ENCODE data around the gene ISLR.

The ISLR gene

GRCh38 chr15:74205582-74205947, 32.1 kb downstream of the ISLR start:
- no peak overlapping the region for H3K27ac ChIP-seq (ENCODE audit: low read length)
- H3K9ac ChIP-seq (ENCODE audit: low read depth, low read length), result no peak overlapping the region
- peaks cover 23% of the 10 kb centered on the region for H3K27me3 ChIP-seq (ENCODE audit: insufficient read depth, low read length, poor library complexity)
- no peak overlapping the region for H3K4me2 ChIP-seq (ENCODE audit: insufficient read depth, low read length)
- H2AFZ ChIP-seq (ENCODE audit: low read depth, low read length), result no peak overlapping the region
- H3K9me3 ChIP-seq (ENCODE audit: insufficient read depth, low read length, severe bottlenecking), result no peaks in the 10 kb centered on the region
- 0 out of 2 replicates have a peak, but pooled peaks cover 3% of the 10 kb centered on the region for H3K4me1 ChIP-seq (ENCODE audit: insufficient read depth, low read length)
- TF ChIP-seq, protein P1, sequence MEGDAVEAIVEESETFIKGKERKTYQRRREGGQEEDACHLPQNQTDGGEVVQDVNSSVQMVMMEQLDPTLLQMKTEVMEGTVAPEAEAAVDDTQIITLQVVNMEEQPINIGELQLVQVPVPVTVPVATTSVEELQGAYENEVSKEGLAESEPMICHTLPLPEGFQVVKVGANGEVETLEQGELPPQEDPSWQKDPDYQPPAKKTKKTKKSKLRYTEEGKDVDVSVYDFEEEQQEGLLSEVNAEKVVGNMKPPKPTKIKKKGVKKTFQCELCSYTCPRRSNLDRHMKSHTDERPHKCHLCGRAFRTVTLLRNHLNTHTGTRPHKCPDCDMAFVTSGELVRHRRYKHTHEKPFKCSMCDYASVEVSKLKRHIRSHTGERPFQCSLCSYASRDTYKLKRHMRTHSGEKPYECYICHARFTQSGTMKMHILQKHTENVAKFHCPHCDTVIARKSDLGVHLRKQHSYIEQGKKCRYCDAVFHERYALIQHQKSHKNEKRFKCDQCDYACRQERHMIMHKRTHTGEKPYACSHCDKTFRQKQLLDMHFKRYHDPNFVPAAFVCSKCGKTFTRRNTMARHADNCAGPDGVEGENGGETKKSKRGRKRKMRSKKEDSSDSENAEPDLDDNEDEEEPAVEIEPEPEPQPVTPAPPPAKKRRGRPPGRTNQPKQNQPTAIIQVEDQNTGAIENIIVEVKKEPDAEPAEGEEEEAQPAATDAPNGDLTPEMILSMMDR (IDR thresholded peaks at IDR 0.05; ENCODE audit: borderline replicate concordance, extremely low read depth, low read length, poor library complexity, severe bottlenecking), result no peak
- no peaks in the 10 kb centered on the region for H4K20me1 ChIP-seq (ENCODE audit: insufficient read depth, low read length)
- H3K79me2 ChIP-seq (ENCODE audit: insufficient read depth, low read length), result no peaks in the 10 kb centered on the region
- ATAC-seq (ENCODE audit: insufficient read depth, low read depth) (no peak), DNase-seq (no peak)
- no peaks in the 10 kb centered on the region for H3K36me3 ChIP-seq (ENCODE audit: insufficient read depth, low read length)
- no peak overlapping the region for H3K4me3 ChIP-seq (ENCODE audit: low read depth in 1 of 2, low read length in 2 of 2)

GRCh38 chr15:74206801-74207281, 33.3 kb downstream of the ISLR start:
- peaks cover 22% of the 10 kb centered on the region for H3K27me3 ChIP-seq (ENCODE audit: insufficient read depth, low read length, poor library complexity)
- H3K9ac ChIP-seq (ENCODE audit: low read depth, low read length), result no peak overlapping the region
- H3K9me3 ChIP-seq (ENCODE audit: insufficient read depth, low read length, severe bottlenecking), result no peaks in the 10 kb centered on the region
- no peak for ATAC-seq (ENCODE audit: insufficient read depth, low read depth)
- no peak overlapping the region for H3K4me3 ChIP-seq (ENCODE audit: low read depth in 1 of 2, low read length in 2 of 2)
- no peak for DNase-seq
- TF ChIP-seq, protein P1 (IDR thresholded peaks at IDR 0.05; ENCODE audit: borderline replicate concordance, extremely low read depth, low read length, poor library complexity, severe bottlenecking), result no peak
- TF ChIP-seq EZH2 (IDR thresholded peaks at IDR 0.05; ENCODE audit: borderline replicate concordance, low read depth, low read length, severe bottlenecking), result no peak
- H2AFZ ChIP-seq (ENCODE audit: low read depth, low read length), result no peak overlapping the region
- no peaks in the 10 kb centered on the region for H4K20me1 ChIP-seq (ENCODE audit: insufficient read depth, low read length)
- no peaks in the 10 kb centered on the region for H3K79me2 ChIP-seq (ENCODE audit: insufficient read depth, low read length)
- 0 out of 2 replicates have a peak, but pooled peaks cover 3% of the 10 kb centered on the region for H3K4me1 ChIP-seq (ENCODE audit: insufficient read depth, low read length)
- no peak overlapping the region for H3K27ac ChIP-seq (ENCODE audit: low read length)
- no peaks in the 10 kb centered on the region for H3K36me3 ChIP-seq (ENCODE audit: insufficient read depth, low read length)
- no peak overlapping the region for H3K4me2 ChIP-seq (ENCODE audit: insufficient read depth, low read length)

DNA sequence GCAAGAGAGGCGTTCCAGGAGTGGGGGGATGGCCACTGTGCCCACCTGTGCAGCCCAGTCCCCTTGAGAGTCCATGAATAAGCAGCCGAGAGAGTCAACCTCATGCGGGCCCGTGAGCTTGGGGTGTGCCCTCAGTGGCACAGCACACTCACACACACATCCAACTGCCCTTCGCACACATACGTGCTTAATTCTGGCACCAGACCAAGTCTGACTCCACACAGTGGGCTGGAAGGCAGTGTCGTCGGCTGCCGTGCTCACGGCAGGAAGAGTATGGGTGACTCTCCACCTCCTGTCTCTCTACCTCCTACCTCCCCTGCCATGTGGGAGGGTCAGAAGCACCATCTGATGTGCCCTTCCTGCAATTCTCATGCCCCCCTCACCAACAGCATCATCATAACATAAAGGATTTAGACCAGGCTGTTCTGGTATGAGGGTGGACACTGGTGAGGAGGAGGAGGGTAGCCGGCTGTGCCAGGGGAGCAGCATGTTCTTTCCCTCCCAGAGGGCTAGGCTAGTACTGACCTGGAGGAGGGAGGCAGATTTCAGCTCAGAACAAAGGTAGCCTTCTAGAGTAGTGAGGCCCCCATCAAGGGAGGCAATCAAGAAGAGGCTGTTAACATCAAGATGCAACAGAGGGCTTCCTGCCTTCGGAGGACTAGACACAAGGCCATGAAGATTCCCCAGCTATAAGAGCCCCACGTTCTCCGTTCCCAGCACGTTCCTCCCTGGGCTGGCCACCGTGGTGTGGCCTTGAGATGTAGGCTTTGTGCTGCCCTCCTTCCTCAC, 34.3 kb downstream of the ISLR start:
- H4K20me1 ChIP-seq (ENCODE audit: insufficient read depth, low read length), result no peaks in the 10 kb centered on the region
- 0 out of 2 replicates have a peak, but pooled peaks cover 3% of the 10 kb centered on the region for H3K4me1 ChIP-seq (ENCODE audit: insufficient read depth, low read length)
- no peak overlapping the region for H3K4me2 ChIP-seq (ENCODE audit: insufficient read depth, low read length)
- ATAC-seq (ENCODE audit: insufficient read depth, low read depth), result no peak
- H3K4me3 ChIP-seq (ENCODE audit: low read depth in 1 of 2, low read length in 2 of 2), result no peak overlapping the region
- H2AFZ ChIP-seq (ENCODE audit: low read depth, low read length), result no peak overlapping the region
- no peak overlapping the region for H3K27ac ChIP-seq (ENCODE audit: low read length)
- H3K79me2 ChIP-seq (ENCODE audit: insufficient read depth, low read length), result no peaks in the 10 kb centered on the region
- no peak for DNase-seq
- no peak overlapping the region for H3K9ac ChIP-seq (ENCODE audit: low read depth, low read length)
- TF ChIP-seq, protein P1 (IDR thresholded peaks at IDR 0.05; ENCODE audit: borderline replicate concordance, extremely low read depth, low read length, poor library complexity, severe bottlenecking), result no peak
- no peak for TF ChIP-seq EZH2 (IDR thresholded peaks at IDR 0.05; ENCODE audit: borderline replicate concordance, low read depth, low read length, severe bottlenecking)
- peaks cover 22% of the 10 kb centered on the region for H3K27me3 ChIP-seq (ENCODE audit: insufficient read depth, low read length, poor library complexity)
- H3K9me3 ChIP-seq (ENCODE audit: insufficient read depth, low read length, severe bottlenecking), result no peaks in the 10 kb centered on the region
- H3K36me3 ChIP-seq (ENCODE audit: insufficient read depth, low read length), result no peaks in the 10 kb centered on the region
